IPS-15b (cell line): ENCODE measurements around the gene ELP4.

Experiments
- H3K27me3 ChIP-seq: one replicate; pipeline ENCODE4 v1.6.1; 2013; ENCODE audit warnings: low read length; ENCODE audit not compliant: control insufficient read depth, insufficient read depth
- H3K36me3 ChIP-seq: one replicate; pipeline ENCODE4 v1.6.1; 2013; ENCODE audit warnings: low read length; ENCODE audit not compliant: control insufficient read depth, insufficient read depth
- H3K4me1 ChIP-seq: one replicate; pipeline ENCODE4 v1.6.1; 2013; ENCODE audit warnings: mild to moderate bottlenecking, low read length; ENCODE audit not compliant: control insufficient read depth, insufficient read depth
- H3K4me3 ChIP-seq: one replicate; pipeline ENCODE4 v1.5.1; 2013; ENCODE audit warnings: low read depth, low read length
- H3K9ac ChIP-seq: one replicate; pipeline ENCODE4 v1.6.1; 2013; ENCODE audit warnings: low read depth, mild to moderate bottlenecking, low read length
- H3K9me3 ChIP-seq: one replicate; pipeline ENCODE4 v1.6.1; 2013; ENCODE audit warnings: mild to moderate bottlenecking, low read length; ENCODE audit not compliant: control insufficient read depth, insufficient read depth

The ELP4 gene

DNA sequence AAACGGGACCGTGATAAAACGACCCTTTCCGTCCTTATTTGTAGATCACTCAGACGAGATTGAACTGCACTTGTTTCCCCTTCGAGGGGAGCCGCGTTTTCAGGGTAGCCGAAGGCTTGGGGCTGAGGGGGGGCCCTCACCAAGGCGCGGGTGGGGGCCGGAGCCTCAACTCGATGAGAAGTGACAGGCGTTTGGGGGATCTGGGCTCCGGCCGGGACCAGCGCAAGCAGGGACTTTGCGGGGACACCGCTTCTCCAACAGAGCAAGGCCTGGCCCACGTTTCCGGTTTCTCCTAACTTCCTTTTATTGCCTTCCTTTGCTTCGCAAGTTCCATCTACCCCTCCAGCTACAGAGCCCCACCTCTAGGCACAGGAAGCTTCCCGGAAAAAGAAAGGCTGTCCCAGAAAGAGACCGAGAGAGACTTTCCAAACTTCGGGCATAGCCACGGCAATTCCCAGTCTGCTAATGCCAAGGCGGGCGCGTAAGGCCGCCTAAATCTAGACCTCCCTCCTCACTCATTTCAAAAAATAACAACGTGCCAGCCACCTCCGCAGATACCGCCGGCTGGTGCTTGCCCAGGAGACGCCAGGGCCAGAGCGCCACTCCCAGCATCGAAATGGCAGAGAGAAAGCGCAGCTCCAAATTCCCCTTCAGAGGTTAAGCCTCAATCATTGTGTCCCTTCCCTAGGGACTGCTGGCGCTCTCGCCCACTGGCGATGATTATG, 294.9 kb downstream of the ELP4 start:
- no peaks in the 10 kb centered on the region for H3K9me3 ChIP-seq
- no peaks in the 10 kb centered on the region for H3K36me3 ChIP-seq
- H3K27me3 ChIP-seq = peaks cover 100% of the 10 kb centered on the region
- peak overlapping the region; percentile 45 for H3K4me3 ChIP-seq
- peak overlapping the region; percentile 12 for H3K9ac ChIP-seq
- H3K4me1 ChIP-seq = peaks cover 21% of the 10 kb centered on the region

DNA sequence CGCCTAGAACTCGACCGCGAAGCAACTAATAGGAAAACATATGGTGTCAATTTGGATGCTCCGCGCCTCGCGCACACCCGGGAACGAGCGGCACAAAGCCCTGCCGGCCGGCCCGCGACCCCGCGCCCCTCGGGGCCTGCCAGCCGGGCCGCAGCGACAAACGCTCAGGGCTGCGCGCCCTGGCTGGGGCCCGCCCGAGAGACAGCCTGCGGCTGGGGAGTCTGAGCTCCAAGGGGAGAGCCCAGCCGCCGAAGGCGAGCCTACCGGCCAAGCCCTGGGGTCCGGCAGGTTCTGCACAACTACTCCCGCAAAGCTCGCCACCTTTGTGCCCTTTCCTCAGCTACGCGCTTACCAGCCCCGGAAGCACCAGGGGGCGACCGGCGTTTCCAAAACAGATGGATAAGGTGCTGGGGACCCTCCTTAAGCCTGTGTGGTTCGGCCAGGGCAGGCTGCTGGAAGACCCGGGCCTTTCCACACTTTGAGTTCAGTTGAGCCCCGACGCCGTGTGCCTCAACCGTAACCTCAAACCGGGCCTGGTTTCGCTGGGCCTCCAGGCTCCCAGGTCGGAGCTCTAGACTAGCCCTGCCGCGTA, 295.6 kb downstream of the ELP4 start:
- Histone ChIP-seq H3K4me1 (peaks cover 24% of the 10 kb centered on the region), H3K4me3 (peak overlapping the region; percentile 45), H3K27me3 (peaks cover 100% of the 10 kb centered on the region), H3K9me3 (no peaks in the 10 kb centered on the region), H3K9ac (peak overlapping the region; percentile 12), H3K36me3 (no peaks in the 10 kb centered on the region)

DNA sequence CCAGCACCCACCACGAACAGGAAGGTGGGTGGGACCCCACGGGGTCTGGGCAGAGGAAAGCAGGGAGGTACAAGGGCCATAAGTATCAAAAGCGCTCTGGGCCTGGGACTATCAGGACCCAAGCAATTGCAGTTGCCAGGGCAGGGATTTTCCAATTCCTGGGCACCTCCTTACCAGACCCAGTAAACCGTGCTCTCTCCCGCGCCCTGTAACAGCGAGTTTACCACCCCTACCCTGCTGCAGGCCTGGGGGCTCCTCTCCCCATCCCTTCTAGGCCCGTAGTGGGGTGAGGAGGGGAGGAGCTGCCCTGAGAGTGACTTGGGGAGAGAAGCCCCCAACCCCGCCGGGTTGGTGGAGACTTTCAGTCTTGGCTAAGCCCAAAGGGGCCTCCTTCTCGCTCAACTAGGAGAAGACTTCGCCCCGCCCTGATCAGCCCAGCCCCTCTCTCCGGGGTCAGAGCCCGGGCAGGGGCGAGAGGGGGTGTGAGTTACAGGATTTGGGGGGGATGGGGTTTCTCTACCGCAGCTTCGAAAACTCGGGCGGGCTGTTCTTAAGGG, 296.1 kb downstream of the ELP4 start:
- no peak overlapping the region for H3K9ac ChIP-seq
- H3K4me3 ChIP-seq = peak overlapping the region; percentile 45
- no peaks in the 10 kb centered on the region for H3K36me3 ChIP-seq
- peaks cover 100% of the 10 kb centered on the region for H3K27me3 ChIP-seq
- H3K9me3 ChIP-seq = no peaks in the 10 kb centered on the region
- peaks cover 25% of the 10 kb centered on the region for H3K4me1 ChIP-seq

DNA sequence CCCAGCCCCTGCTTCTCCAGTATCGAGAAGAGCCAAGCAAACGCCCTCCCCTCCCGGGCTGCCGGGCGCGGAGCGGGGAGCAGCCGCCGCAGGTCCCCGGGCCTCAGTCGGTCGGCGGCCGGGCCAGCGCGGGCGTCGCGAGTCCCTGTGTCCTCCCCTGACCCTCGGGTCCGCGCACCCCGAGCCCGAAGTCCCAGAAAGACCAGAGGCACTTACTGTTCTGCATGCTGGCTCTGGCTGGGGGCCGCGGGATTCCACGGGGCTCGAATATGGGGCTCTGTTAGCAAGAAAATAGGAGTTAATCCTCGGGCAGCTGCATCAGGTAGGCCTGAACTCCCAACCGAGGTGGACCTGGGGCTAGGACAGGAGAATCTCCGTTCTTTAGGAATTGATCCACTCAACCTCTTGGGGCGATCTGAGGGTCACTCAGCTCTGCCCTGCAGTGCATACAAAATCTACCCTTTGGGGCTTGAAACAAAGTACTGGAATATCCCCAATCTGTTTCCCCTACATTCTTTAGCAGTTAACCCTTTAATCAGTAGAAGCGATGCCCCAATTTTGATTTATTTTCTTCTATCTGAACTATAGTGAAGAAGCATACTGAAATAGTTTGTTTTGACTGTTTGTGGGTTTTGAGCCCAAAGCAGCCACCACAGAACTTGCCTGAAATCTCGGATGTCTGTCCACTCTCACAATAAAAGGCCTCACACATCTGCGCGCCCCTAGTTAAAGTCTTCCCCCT, 296.8 kb downstream of the ELP4 start:
- Histone ChIP-seq H3K4me3 (peak overlapping the region; percentile 45), H3K27me3 (peaks cover 99% of the 10 kb centered on the region)

DNA sequence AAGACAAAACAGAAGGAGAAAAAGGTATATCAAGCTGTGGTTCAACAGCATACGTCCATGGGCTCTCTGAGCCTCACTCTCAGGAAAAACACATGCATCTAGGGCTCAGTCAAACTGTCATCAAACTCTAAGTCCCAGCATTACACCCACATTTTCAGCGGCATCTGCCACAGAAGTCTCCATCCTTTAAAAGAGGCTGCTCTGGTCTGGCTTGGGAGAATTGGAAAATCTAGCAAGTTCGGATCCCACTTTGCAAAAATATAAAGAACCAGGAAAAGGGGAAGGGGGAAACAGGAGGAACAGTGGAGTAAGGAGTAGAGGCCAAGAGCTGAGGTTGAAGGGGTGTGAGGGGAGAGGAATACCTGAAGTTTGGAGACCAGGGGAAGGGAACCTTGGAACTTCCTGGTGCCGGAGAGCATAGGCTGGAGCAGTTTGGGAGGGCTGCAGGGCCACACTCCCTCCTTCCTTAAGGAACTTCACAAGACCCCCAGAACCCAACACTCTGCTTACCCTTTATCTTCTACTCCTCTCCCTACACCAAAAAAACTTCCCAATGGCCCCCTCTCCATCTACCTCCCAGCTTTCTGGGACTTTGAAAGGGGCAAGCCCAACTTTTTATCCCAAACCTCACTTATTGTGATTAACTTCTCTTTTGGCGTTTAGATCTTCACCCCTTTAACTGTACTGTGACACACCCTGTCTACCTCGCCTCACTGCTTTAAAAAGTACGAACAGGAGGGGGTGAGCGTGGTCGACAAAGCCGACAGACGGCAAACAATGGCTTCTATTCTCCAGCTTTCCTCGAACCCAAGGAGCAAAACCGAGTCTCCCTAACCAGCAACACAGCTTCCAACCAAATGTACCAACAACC, 297.6 kb downstream of the ELP4 start:
- H3K36me3 ChIP-seq = no peaks in the 10 kb centered on the region
- H3K4me3 ChIP-seq = peak overlapping the region; percentile 18
- H3K4me1 ChIP-seq = peaks cover 26% of the 10 kb centered on the region
- H3K9me3 ChIP-seq = no peaks in the 10 kb centered on the region
- no peak overlapping the region for H3K9ac ChIP-seq
- H3K27me3 ChIP-seq = peaks cover 96% of the 10 kb centered on the region

More for the DNA sequence above, 296.8 kb downstream of the ELP4 start:
- no peaks in the 10 kb centered on the region for H3K9me3 ChIP-seq
- H3K4me1 ChIP-seq = peaks cover 26% of the 10 kb centered on the region
- H3K36me3 ChIP-seq = no peaks in the 10 kb centered on the region
- H3K9ac ChIP-seq = no peak overlapping the region

DNA sequence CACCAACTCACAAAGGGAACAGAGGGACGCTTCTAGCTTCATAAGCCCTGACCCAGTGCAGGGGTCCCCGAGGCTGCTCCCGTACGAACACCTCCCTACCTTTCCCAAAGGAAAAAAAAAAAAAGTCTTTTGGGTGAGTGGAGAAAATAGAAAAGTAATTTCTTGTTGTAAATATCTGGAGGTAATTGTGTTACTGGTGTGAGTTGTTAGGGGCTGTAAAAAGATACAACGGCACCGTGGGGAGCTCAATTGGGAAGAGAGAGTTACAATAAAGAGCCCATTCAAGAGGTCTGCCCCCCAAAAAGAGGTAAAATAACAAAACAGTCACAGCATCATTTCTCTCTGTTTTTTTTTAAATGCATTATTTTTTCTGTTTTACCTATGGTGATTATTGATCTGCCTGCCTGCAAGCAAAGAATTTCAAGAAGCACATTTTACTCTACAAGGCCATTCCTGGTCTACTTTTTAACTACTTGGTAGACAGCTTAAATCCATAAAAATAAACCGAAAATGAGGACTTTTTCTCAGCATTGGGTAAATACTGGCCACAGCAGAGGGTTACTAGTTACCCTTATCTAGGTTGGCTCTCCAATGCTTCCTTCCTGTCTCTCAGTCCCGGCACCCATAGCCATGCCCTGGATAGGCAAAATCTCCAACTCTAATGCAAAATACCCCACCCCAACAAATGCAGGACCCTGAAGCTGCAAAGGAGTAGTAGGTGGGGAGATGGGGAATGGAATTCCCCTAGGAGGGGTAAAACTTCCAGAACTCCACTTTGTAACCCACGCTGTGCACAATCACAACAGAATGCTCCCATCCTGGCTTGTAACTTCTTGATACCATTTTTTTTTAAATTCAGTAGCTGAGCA, 298.5 kb downstream of the ELP4 start:
- Histone ChIP-seq H3K9ac (no peak overlapping the region), H3K9me3 (no peaks in the 10 kb centered on the region), H3K36me3 (no peaks in the 10 kb centered on the region), H3K4me1 (peaks cover 26% of the 10 kb centered on the region), H3K4me3 (peak overlapping the region; percentile 39), H3K27me3 (peaks cover 96% of the 10 kb centered on the region)

DNA sequence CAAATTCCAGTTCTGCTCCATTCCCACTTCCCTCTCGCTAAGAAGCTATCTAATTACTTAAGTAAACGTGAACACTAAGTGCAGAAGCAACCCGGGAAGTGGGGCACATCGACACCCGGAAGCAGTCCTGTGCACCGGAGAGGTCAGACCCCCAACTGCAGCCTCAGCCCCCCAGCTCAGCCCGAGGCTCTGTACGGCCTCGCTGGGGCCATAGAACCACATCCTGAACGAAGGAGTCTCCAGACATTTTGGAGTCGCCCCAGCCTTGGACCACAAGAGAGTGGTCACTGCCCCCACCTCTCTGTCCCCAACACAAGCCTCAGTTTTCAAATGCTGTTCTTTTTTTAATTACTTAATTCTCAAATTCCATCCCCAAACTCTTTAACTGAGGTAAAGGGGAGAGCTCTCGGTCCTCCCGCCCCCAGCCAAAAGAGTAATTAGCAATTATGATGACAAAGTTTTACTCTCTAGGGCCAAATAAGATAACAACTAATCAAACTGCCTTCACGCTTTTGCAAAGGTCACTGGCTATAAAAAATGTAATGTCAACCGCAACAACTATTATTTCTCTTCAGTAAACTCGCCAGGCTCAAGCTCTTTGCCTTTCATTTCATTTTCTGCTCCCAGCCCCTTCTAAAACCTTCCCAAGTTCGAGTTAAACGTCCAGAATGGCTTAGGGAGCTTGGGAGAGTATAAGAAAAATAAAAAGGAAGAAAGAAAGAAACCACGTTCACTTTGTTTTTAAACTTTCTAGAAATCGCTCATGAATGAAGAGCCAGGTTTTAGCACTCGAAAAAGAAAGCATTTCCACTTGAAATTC, 299.4 kb downstream of the ELP4 start:
- peak overlapping the region; percentile 58 for H3K4me3 ChIP-seq
- peaks cover 96% of the 10 kb centered on the region for H3K27me3 ChIP-seq
- peaks cover 26% of the 10 kb centered on the region for H3K4me1 ChIP-seq
- H3K9me3 ChIP-seq = no peaks in the 10 kb centered on the region
- no peak overlapping the region for H3K9ac ChIP-seq
- no peaks in the 10 kb centered on the region for H3K36me3 ChIP-seq

DNA sequence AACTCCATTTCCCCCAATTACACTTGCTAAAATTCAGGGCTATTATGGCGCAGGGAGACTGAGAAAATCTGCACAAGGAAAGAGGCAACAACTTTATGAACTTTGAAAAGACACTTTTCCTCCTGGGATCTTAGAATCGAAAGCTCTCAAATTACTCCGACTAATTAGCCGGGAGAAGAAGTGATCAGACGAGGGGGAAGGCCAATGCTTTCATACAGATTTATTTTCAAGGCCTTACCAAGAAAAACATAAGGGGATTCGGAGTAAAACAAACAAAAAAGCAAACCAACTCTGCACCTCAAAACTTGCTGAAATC, 299.9 kb downstream of the ELP4 start:
- Histone ChIP-seq H3K9me3 (no peaks in the 10 kb centered on the region), H3K27me3 (peaks cover 96% of the 10 kb centered on the region), H3K4me3 (peak overlapping the region; percentile 58), H3K4me1 (peaks cover 27% of the 10 kb centered on the region), H3K9ac (no peak overlapping the region), H3K36me3 (no peaks in the 10 kb centered on the region)

DNA sequence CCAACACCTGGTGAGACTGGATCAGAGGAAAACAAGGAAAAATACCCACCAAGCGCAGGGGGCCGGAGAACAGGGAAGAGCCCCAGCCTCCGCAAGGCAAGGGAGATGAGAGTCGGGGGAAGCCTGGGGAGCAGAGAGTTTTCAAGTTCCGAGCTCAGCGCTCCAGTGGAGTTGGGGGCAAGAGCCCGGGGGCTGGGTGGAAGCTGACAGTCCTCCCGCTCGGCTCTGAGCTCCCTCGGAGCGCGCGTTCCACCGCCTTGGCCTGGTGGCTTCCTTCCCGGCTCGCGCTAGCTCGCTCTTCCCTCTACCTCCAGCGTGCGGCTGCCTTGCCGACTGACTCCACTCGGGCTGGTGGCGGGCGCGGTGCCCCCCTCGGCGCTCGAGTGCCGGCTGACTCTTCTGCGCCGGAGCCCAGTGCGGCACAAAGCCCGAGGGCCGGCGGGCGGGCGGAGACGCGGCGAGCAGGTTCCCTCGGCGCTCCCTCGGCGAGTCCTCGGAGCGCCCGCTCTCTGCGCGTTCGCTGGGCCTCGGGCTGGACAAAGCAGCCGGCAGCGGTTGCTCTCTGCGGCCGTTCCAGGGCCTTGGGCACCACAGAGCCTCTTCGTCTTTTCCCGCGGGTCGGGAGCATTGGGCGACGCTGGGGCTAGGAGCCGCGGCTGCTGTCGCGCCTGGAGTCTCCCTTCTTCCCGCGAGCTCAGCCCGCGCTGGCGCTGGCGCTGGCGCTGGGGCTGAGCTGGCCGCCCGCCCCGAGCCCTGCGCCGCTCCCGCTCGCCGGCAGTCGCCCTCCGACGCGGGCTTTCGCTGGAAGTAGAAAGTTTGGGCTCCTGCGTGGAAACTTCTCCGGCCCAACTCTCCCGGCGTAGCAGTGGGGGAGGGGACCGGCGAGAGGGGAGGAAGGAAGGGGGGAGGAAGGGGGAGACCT, 300.6 kb downstream of the ELP4 start:
- Histone ChIP-seq H3K4me1 (peaks cover 30% of the 10 kb centered on the region), H3K9ac (no peak overlapping the region), H3K36me3 (no peaks in the 10 kb centered on the region), H3K4me3 (peak overlapping the region; percentile 58), H3K9me3 (no peaks in the 10 kb centered on the region), H3K27me3 (peaks cover 96% of the 10 kb centered on the region)
